SW480 (cell line): ENCODE data around the gene DDRGK1.

Experiments used
- DNase-seq: peaks from one replicate; pipeline ENCODE4 v3.0.0-alpha.2; 2016; ENCODE audit warnings: low spot score

Gene DDRGK1

GRCh38 chr20:3204124-3204794 is at the start of gene DDRGK1:
Gene DDRGK1 (minus strand): TSS chr20:3204682. CDS start chr20:3204627, 55 bp downstream.
- peak; percentile 86 for DNase-seq

GRCh38 chr20:3251806-3252205 is 47.3 kb upstream of the DDRGK1 start:
- no peak for DNase-seq

- DNase-seq, result peak; percentile 23
Measured at GRCh38 chr20:3250091-3250504, 45.6 kb upstream of the DDRGK1 start.

- DNase-seq, result no peak
Measured at GRCh38 chr20:3248993-3249347, 44.5 kb upstream of the DDRGK1 start.

GRCh38 chr20:3248167-3248992 is 43.9 kb upstream of the DDRGK1 start:
- peak; percentile 48 for DNase-seq

GRCh38 chr20:3247638-3248037 is 43.2 kb upstream of the DDRGK1 start:
- DNase-seq, result peak; percentile 21

- no peak for DNase-seq
Measured at GRCh38 chr20:3246682-3247081, 42.2 kb upstream of the DDRGK1 start.

- DNase-seq, result no peak
Measured at GRCh38 chr20:3245711-3246110, 41.2 kb upstream of the DDRGK1 start.

GRCh38 chr20:3245156-3245555 is 40.7 kb upstream of the DDRGK1 start:
- DNase-seq, result no peak

- DNase-seq, result no peak
Measured at GRCh38 chr20:3244613-3245012, 40.1 kb upstream of the DDRGK1 start.

GRCh38 chr20:3243718-3244358 is 39.4 kb upstream of the DDRGK1 start:
- DNase-seq, result no peak

- DNase-seq, result peak; percentile 37
Measured at GRCh38 chr20:3242172-3242692, 37.8 kb upstream of the DDRGK1 start.

- DNase-seq, result no peak
Measured at GRCh38 chr20:3240776-3241363, 36.4 kb upstream of the DDRGK1 start.

GRCh38 chr20:3239867-3240775 is 35.6 kb upstream of the DDRGK1 start:
- no peak for DNase-seq

GRCh38 chr20:3239026-3239866 is 34.8 kb upstream of the DDRGK1 start, which contains the start of gene SLC4A11:
Gene SLC4A11 (minus strand): TSS chr20:3239190. CDS start chr20:3239137, 53 bp downstream.
- peak; percentile 84 for DNase-seq

GRCh38 chr20:3238616-3239025 is 34.1 kb upstream of the DDRGK1 start:
- peak; percentile 61 for DNase-seq

- DNase-seq, result no peak
Measured at GRCh38 chr20:3237958-3238615, 33.6 kb upstream of the DDRGK1 start.

GRCh38 chr20:3237011-3237957 is 32.8 kb upstream of the DDRGK1 start:
- DNase-seq, result no peak
